SK-N-MC (cell line): Measurements from ENCODE around the gene ST6GALNAC6.

Experiments used
- EZH2 ChIP-seq: fragments of 200-600 bp; sonication (generic); IDR thresholded peaks from one replicate; pipeline ENCODE4 v1.6.1; 2017; ENCODE audit warnings: antibody characterized with exemption
- FOXP2 ChIP-seq: optimal IDR thresholded peaks from 2 replicates; pipeline ENCODE3; 2011; ENCODE audit warnings: mild to moderate bottlenecking, moderate library complexity; ENCODE audit not compliant: insufficient read depth; ENCODE audit errors: extremely low read length, control extremely low read depth
- POLR2AphosphoS5 ChIP-seq: IDR thresholded peaks from 2 replicates; pipeline ENCODE4 v1.6.1; 2012; ENCODE audit warnings: mild to moderate bottlenecking, low read depth, low read length, borderline replicate concordance

GRCh38 chr9:127924736-127925444 lies 25.5 kb upstream of the ST6GALNAC6 start:
- no peak for TF ChIP-seq POLR2AphosphoS5
- no peak for TF ChIP-seq EZH2
- no peak for TF ChIP-seq FOXP2
